HS-27A (cell line): ENCODE measurements around the gene GPAM.
"Not testable (repeated sequence)": the region's sequence is repeated elsewhere in the genome, so short reads cannot be mapped to it uniquely, and the experiment has no call there.

ENCODE experiments used
- DNase-seq: peaks from one replicate; pipeline ENCODE4 v3.0.0-alpha.2; 2012; ENCODE audit warnings: low read depth, missing footprints

The GPAM gene

DNA sequence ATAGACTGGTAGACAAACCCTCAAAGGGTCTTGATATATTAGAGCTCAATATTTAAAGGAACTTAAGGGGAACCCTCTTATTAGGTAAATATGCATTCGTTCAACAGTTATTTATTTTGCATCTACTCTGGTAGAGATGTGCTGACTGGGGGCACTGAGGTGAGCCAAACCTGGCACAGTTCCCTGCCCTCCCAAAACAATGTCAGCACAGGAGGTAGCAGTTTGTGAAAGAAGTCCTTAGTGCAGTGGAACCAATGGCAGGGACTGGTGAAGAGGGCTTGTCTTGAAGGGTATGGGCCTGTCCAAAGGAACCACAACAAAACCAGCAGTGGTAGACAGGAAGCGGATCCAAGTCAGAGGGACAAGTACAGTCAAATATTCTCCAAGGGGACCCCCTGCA lies 32.6 kb upstream of the GPAM start:
- no peak for DNase-seq

DNA sequence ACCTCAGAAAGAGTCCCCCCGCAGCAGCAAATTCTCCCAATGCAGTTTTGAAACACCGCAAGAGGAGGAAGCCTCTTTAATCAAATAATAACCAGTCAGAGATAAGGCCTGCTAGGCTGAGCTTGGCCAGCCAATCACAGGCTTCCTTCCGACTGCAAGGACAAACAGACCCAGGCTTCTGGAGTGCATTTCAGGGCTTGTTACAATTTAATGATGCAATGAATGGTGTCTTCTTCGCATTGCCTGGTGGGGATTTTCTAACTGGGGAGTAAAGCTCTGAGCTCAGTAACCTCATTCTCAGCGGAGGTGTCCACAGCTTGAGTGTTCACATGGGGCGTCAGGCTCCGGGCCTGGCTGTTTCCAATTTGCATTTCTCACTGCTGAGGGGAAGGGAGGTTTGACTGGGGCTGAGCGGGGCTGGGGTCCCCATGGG lies 31.8 kb upstream of the GPAM start:
- no peak for DNase-seq

DNA sequence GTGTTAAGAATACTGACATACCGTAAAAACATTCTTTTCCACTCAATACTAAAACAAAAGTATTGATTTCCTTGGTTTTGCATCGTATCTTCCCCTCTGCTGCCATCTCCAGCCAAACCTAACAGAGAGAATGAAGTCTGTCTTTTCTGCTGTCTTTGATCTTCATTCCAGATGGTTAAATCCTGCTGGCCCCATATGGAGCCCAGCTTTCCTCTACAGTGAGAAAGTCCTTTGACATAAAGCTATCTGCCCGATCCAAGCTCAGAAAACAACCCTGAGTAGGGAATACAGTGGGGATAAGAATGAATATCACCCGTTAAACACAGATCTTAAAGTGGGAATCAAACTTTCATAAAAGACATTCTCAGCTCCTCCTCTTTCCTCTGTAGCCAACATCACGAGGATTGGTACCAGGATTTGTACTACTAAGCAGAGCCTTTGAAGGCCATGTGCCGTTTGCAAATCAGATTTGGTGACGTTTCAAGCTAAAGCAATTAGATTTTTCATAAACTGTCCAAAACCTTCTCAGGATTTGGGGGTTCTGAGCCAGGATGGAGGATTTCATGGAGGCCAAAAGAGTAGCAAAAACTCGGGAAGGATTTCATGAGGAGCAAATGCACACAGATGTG lies 30.8 kb upstream of the GPAM start:
- DNase-seq: no peak

DNA sequence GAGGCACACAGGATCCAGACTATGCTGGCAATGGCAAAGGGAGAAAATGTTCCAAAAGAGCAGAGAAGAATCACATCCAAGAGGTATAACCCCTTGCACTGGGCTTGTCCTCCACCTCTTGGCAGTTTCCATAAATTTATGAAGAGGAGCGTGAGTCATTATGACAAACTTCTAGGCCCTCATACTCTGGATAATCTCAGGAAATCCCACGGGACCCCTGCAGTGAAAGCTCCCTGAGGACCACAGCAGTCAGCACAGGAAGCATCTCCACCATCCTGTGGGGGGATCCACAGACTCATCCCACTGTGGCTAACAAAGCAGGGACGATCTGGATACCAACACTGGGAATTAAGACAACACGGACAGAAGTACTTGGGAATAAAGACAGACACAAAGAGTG lies 30.3 kb upstream of the GPAM start:
- DNase-seq: no peak

DNA sequence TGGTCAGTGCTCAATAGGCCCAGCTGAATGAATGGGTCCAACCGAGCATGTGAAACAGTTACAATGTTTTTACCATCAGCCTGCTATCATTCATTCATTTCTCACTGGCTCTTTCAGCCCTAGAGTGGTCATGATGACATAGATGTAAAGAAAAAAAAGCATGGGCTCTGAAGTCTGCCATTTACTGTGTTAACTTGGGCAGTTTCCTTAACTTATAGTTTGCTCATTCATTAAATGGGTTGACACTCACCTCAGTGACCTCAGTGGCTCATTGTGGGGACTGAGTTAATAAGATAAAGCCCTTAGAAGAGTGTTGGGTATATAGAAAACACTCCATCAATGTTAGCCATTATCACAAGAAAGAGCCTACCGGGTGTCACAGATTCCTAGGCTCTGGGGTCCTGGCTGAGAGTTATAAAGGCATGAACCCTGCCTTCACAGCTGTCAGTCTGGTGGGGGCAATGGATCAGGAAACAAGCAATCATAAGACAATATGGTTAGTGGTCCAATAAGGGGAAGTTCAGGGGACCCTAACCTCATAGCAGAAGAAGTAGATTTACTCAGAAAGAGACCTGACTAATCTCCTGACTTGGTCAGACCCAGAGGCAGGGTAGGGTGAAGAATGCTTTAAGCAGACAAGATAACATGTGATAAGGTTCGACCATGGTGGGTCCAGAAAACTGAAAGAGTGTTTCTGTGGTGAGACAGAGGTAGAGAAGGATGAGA lies 29.7 kb upstream of the GPAM start:
- DNase-seq: no peak

DNA sequence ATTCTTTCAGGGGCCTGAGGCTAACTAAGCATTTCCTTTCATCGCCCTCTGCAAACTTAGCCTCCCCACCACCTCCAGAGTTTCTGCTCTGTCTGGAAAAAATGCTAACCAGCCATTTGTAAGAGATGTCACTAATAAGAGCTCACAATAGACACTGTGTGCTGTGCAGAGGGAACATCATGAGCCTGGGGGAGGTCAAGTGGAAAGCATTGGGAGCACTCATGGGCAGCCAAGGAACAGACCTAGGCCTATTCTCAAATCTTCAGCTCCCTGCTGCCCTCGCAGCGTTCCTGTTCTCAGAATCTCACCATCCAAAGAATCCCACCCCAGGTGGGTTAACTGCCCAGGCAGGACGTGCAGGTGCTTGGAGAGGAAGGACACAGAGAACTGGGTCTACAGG lies 27.1 kb upstream of the GPAM start:
- no peak for DNase-seq

DNA sequence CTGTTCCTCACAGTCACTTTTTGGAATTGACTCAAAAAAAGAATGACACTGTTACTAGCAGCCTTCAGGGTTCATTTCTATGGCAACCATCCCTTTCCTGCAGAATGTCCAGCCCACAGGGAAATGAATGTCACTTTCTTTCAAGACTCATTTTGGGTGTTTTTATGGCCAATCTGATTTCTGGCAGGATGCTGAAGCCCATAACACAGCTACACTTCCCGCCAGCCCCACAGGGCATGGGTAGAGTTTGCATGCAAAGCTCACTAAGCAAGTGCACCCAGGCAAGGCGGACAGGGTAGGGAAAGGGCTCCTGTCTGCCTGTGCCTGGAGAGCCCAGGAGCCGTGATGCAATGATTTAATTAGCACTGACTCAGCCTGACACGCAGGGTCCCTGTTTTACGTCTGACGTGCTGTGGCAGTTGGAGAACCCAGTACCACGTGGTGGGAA lies 26.1 kb upstream of the GPAM start:
- DNase-seq: no peak

DNA sequence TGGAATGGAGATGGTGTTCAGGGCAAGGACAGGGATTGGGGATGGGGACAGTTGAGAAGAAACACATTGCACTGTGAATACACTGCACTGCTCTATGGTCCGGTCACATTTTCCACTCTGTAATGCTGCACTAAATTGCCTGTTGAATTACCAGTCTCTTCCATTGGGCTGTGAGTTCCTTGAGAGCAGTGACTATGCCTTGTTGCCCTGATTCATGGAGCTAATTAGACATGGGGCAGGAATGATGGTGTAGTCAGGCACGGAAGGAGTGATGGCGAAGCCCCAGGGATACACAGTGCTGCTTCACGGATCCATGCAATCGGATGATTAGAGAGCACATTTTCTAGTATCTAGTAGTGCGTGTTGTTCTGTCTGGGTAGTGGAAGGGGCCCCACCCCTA lies 25.4 kb upstream of the GPAM start:
- no peak for DNase-seq

DNA sequence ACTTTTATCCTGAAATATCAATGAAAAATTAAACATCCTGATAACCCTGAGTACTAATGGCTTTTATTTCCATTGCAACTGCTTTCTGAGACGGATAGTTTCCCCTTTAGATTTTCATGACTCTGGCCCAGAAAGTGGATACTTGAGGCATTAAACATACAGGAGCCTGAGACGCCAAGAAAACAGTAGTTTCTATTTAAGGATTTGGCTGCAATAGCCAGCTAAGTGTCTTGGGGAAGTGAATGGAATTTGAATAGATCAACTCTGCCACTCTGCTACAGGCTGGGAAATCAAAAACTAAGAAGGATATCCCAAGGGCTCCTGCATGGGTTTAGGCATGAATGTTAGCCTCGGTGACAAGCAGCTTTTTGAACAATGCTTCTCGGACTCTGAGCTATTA lies 24.7 kb upstream of the GPAM start:
- no peak for DNase-seq

DNA sequence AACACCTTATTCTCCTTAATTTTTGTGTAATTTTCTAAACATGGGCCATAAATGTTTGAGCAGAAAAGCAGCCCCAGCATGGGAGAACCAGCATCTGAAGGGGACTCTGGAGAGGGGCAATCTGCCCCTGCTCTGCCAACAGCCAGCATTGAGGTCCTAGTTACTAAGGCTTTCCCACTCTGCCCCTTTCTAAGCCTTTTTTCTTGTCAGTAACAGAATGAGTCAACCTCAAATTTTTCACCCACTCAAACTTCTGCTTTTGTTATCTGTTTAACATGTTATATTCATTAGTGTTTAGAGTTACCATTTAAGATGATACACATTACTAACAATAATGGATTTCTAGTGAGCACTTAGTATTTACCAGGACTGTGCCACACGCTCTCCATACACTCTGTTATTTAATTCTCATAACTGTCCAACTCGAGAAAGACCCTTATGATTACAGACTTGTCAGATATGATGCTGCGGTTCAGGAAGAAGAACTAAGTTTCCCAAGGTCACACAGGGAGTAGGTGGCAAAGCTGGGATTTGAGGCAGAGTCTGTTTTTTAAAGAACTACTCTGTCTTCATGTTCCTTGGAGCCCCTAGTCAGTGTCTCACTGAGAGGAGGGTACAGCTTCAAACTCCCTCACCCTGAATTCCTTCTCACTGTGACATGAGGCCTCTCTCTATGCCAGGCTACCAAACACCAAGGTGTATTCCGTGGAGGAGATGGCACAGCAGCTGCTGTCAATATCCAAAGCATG lies 19.9 kb upstream of the GPAM start:
- DNase-seq: no peak

DNA sequence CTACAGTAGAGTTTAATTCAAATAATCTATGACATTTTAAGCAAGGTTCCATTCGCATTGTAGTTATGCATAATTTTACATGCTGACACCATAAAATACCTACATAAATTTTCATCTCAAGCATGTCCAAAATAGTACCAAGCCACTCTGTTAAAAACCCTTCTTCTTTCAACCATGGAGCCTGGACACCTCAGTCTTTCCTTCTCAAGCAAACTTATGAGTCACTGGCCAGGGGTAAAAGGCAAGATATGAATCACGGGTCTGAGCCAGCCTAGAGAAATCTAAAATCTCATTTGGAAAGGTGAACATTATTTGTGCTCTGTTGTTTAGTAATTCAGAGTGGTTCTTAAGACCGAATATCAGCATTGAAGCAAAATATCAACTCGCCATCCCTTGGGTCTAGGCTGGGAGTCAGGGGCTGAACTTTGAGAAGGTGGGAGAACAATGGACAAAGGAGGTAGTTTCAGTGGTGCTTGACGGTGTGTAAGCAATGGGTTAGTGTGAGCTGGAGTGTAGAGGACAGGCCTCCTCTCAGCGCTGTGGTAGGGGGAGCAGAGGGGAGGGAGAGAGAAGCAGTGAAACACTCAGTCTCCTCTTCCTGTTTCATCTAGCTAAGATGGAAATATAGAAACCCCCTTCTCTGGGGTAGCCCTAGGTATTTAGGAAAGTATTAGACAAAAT lies 19.1 kb upstream of the GPAM start:
- DNase-seq: no peak

DNA sequence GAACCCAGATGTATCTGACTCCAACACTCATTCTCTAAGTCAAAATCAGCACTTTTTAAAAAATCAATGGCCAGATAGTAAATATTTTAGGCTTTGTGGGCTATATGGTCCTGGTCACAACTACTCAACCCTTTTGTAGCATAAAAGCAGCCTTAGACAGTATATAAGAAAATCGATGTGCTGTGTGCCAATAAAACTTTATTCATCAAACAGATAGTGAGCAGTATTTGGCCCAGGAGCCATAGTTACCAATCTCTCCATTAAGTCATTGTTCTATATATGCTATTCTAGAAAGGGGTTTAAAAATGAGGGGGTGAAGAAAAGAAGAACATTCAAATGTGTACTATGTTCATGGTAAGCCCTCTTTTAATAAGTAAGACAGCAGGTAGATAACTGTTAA lies 18.5 kb upstream of the GPAM start:
- no peak for DNase-seq

DNA sequence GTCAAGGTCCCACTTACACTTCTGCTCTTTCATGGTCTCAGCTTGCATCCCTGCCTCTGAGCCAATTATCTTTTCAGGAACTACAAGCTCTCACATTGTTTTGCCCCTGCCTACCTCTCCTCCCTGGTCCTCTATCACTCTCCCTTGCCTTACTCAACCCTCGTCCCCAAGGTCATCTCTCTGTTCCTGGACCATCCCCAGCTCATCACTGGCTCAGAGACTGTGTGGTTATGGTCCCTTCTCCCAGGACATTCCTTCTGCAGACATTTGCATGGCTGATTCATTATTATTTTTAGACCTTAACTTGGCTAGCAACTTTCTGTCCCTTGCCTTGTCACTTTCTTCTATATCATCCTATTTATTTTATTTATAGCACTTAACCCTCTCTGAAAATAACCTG lies 17.8 kb upstream of the GPAM start:
- DNase-seq: no peak

DNA sequence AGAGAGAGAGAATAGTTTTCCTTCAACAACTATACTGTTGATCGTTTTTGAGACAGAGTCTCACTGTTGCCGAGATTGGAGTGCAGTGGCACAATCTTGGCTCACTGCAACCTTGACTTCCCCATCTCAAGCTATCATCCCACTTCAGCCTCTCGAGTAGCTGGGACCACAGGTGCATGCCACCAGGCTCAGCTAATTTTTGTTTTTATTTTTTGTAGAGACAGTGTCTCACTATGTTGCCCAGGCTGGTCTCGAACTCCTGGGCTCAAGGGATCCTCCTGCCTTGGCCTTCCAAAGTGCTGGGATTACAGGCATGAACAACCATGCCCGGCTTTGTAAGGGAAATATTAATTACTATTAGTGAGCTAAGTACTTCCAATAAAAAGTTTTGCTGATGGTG lies 16.7 kb upstream of the GPAM start:
- not testable (repeated sequence) for DNase-seq

DNA sequence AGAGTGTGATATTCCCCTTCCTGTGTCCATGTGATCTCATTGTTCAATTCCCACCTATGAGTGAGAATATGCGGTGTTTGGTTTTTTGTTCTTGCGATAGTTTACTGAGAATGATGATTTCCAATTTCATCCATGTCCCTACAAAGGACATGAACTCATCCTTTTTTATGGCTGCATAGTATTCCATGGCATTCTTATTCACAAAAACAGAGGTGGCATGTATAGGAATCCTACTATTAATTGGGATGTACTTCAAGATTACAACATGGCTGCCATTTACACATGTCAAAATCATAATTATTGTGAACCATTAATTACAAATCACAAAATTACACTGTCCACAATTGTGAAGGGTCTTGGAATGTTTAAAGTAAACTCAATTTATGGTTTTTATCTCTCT lies 14.1 kb upstream of the GPAM start:
- not testable (repeated sequence) for DNase-seq

DNA sequence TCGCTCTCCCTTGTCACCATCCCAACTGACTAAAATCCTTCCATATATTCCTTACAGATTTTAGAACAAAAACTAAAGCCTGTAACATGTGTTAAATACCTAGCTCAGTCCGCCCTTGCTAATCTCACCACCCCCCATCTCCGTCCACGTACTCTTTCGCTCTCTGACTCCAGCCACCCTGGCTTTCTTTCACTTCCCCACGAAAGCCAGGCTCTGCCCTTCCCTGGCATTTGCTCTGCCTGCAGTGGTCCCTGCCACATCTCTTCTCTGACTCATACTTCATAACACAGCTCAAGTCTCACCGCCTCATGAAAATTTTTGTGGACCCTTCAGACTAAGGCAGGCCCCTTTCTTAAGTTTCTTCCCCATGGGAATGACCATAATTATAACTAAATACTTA lies 11.7 kb upstream of the GPAM start:
- no peak for DNase-seq

DNA sequence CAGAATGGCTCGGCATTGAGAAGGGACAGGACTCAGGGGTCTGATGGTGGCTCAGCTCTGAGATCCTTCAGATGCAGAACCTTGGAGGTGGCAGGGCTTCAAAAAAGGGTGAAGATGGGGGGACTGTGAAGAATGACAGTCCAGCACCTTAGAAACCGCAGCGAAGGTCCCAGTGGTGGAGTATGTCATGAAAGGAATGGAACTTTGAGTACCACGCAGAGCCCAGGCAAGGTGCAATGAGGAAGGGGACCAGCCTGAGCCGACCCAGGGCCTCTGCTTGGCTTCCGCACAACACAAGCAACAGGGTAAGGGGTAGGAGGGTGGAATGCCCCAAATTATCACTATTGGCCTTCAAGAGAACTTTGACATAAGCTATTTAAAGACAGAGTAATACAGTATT lies 8.2 kb upstream of the GPAM start:
- DNase-seq: no peak

DNA sequence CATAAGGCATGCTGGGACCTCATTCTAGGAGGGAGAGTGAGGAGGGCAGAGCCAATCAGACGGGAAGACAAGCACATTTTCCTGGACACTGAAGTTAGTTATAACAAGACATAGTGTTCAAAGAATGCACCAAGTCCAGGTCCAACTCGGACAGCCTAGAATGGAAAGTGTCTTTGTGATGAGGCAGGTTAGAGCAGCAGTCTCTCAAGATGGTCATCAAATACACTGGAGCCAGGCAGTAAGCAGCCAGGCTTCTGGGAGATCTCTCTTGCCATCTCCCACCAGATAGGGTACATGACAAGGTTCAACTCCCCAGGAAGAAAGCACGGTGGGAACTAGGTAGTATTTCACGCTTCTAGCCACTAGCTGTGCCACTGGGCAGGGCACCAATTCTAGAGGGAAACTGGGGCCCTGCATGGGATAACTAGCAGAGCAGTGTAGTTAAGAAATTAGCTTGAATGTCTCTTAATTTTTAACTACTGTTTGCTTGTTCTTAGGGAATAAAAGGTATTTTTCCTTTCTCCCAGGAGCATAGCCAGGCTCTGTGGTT lies 7.6 kb upstream of the GPAM start:
- DNase-seq: no peak

DNA sequence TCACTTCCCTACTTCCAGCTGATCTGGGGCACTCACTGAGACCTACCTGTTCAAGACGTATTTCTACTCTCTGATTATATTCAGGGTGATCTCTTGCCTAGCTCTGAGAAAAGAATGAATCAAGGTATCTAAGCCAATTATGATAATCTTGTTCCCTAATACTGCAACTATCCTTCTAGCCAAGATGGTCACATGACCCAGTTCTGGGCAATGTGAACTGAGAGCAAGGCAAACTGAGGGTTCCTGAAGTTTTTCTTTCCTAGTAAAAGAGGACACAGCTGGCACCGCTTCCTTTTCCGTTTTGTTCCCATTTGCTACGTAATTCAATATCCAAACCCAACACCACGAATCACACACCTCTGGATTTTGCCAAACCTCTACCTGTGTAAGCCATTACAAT lies 5.9 kb upstream of the GPAM start:
- no peak for DNase-seq

DNA sequence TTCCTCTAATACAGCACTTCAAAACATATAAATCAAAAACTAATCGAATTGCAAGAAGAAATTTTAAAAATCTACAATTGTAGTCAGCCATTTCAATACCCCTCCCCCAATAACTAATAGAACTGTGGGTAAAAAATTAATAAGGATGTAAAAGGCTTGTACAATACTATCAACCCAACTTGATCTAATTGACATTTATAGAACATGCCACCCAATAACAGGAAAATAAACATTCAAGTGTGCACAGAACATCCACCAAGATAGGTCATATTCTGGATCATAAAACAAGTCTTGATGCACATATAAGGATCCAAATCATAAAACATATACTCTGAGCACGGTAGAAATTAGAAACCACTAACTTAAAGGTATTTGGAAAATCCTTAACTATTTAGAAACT lies 4.0 kb upstream of the GPAM start:
- no peak for DNase-seq

DNA sequence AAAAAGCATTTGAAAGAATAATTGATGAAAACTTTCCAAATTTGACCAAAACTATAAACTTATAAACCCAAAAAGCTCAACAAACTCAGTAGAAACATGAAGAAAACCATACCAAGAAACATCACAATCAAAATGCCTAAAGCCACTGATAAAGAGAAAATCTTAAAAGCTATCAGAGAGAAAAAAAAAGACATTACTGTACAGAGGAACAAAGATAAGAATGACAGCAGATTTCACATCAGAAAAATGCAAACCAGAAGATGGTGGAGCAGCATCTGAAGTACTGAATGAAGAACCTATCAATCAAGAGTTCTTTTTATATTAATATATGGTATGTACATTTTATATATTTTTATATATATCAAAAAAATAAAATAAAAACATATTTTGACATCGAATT lies 2.4 kb upstream of the GPAM start:
- no peak for DNase-seq

DNA sequence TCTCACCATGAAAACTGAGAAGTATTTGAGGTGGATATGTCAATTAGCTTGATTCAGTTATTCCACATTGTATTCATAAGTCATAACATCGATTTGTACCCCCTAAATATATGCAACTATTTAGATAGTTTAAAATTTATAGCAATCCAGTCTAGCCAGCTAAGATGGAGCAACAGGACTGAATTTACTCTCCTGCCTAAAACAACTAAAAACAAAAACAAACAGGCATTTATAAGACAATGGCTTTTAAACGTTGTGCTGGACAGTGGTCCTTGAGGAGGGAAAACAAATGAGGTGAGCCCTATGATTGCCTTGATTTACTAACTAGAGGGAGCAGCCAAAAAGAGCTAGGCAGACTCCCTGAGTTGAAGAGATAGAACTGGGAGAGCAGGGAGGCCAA lies 814 bp upstream of the GPAM start:
- DNase-seq: no peak

DNA sequence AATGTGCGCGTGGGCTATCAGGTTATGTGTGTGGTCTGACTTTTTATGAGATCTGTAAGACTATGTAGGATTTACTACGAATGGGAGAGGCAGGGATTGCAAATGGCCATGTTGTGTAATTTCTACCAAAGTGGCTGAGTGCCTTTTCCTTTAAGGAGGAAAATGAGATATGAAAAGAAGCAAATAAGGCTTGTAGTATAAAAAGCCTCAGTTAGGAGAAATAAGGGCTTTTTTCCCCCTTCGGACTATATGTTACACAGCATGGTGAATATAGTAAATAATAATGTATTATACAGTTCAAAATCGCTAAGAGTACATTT lies 447 bp upstream of the GPAM start:
- no peak for DNase-seq
